ENCODE measurements around the gene GCAT.

Gene GCAT

DNA sequence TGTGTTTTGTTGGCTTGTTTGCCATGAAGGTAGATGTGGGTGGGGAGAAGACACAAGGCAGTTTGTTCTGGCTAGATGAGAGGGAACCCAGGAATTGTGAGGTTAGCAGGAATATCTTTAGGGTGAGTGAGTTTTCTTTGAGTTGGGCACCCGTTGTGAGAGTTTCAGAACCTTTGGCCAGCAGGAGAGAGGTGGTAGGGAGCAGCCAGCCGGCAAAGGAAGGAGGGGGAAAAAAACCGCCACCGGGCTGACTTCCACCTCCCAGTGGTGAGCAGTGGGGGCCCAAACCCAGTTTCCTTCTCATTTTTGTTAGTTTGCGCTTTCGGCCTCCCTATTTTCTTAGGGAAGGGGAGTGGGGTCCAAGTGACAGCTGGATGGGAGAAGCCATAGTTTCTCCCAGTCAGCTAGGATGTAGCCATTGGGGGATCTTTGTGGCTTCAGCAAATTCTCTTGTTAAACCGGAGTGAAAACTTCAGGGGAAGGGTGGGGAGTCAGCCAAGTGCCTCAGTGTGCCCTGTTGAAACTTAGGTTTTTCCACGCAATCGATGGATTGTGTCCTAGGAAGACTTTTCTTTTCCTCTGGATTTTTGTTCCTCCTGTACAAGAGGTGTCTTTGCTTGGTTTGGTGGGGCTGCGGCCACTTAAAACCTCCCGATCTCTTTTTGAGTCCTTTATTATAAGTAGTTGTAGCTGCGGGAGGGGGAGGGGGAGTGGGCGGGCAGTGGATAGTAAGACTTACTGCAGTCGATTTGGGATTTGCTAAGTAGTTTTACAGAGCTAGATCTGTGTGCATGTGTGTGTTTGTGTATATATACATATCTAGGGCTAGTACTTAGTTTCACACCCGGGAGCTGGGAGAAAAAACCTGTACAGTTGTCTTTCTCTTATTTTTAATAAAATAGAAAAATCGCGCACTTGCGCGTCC, 1.1 kb upstream of the GCAT start:
- in situ Hi-C loops (cut with HindIII; ENCODE audit: low sequenced_read_pairs): no loop called here

DNA sequence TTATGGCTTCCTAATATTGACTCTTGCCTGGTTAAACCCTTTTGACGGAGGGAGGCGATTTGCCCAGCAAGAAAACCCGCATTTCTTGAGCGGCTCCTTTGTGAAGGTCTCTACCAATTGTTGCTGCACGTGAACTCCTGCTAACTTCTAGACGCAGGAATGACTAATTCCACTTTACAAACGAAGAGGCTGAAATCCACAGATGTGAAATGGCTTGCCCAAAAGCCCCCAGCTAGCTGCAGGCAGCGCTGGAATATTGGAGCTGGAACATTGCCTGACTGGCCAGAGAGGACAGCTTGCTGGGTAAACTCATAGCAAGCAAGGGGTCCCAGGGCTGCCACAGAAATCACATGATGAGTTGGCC, 542 bp downstream of the GCAT start:
- in situ Hi-C loops (cut with HindIII; ENCODE audit: low sequenced_read_pairs): no loop called here

DNA sequence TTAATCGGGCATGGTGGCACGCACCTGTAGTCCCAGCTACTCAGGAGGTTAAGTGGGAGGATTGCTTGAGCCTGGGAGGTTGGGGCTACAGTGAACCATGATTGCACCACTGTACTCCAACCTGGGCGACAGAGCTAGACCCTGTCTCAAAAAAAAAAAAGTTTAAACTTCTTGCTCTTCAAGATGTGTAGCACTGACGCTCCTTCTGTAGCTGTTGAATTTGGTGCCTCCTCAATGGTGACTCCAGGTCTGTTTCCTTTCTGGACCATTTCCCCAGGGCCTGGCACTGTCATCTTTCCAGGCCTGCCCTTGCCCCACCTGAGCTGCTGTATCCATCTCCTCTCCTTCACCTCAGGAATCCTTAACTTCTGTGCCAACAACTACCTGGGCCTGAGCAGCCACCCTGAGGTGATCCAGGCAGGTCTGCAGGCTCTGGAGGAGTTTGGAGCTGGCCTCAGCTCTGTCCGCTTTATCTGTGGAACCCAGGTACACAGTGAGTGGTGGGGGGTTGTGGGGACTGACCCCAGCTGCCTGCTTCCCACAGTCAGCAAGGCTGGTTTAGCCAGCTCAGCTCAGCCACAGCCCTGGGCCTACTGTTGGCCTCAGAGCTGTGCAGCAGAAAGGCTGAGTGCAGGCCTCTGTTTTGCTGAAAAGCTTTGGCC, 2.1 kb downstream of the GCAT start:
- in situ Hi-C loops (cut with HindIII; ENCODE audit: low sequenced_read_pairs): loop anchor here (10.0 kb wide), 1 partner anchor 185 kb away; no protein-coding TSS in a partner anchor

DNA sequence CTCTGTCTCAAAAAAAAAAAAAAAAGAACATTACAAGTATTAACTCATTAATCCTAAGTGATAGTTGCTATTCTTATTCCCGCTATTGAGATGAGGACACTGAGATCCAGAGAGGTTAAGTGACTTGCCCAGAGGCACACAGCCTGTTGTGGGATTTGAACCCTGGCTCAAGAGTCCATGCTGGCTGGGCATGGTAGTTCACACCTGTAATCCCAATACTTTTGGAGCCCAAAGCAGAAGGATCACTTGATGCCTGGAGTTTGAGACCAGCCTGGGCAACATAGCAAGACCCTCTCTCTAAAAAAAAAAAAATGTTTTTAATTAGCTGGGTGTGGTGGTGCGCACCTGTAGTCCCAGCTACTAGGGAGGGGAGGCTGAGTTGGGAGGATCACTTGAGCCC, 4.1 kb downstream of the GCAT start:
- in situ Hi-C loops (cut with HindIII; ENCODE audit: low sequenced_read_pairs): loop anchor here (10.0 kb wide), 1 partner anchor 187 kb away; no protein-coding TSS in a partner anchor

DNA sequence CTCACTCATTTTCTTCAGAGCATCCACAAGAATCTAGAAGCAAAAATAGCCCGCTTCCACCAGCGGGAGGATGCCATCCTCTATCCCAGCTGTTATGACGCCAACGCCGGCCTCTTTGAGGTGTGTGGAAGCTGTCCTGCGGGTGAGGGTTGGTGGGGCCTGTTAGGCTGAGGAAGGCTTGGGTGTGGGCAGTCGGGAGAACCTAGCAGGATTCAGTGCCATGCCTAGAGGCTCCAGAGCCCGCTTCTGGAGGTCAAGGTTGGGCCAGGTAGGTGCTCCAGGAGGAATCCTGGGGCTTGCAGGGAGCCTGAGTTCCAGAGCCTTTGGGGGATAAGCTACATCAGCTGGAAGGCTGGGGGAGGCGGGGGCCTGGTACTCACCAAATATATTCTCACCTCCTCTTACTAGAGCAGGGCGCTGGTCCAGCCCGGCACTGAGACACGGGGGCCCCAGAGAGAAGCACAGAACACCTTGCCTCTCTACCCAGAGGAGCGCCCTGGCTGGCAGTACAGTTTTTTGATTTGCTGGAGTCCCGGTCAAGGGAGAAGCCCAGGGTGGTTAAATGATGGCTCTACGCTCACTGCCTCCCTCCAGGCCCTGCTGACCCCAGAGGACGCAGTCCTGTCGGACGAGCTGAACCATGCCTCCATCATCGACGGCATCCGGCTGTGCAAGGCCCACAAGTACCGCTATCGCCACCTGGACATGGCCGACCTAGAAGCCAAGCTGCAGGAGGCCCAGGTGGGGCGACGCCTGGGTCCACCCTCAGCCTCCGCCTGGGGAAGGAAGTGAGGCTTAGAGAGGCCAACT, 5.3 kb downstream of the GCAT start:
- in situ Hi-C loops (cut with HindIII; ENCODE audit: low sequenced_read_pairs): loop anchor here (10.0 kb wide), 1 partner anchor 188 kb away; no protein-coding TSS in a partner anchor

DNA sequence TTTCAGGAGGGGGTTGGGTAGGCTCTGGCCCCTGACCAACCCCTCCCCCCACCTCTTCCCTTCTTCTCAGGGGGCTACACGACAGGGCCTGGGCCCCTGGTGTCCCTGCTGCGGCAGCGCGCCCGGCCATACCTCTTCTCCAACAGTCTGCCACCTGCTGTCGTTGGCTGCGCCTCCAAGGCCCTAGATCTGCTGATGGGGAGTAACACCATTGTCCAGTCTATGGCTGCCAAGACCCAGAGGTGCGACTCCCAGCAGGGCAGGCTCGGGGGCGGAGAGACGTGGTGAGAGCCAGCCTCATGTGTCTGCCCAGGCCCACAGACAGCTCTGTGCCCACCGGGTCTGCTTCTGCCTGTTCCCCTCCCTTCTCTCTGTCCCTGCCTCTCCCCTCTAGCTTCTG, 7.9 kb downstream of the GCAT start:
- in situ Hi-C loops (cut with HindIII; ENCODE audit: low sequenced_read_pairs): loop anchor here (5.0 to 10.0 kb wide), 3 partner anchors 47 to 191 kb away; no protein-coding TSS in a partner anchor

DNA sequence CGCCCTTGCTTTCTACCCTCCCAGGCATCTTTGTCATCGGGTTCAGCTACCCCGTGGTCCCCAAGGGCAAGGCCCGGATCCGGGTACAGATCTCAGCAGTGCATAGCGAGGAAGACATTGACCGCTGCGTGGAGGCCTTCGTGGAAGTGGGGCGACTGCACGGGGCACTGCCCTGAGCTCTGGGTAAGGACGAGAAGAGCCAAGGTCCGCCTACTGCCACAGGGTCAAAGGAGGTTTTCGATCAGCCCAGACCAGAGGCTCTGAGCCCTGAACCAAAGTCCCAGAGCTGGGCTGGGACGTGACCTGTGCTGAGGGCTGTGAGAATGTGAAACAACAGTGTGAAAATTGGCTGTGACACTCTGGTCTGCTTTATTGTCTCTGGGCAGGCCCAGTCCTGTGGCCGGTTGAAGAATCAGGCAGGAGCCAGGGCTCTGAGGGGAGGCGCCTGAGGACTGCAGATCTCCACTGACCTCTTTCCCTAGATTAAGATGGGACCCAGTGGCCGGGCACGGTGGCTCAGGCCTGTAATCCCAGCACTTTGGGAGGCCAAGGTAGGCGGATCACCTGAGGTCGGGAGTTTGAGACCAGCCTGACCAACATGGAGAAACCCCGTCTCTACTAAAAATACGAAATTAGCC, 8.9 kb downstream of the GCAT start:
- in situ Hi-C loops (cut with HindIII; ENCODE audit: low sequenced_read_pairs): loop anchor here (5.0 to 10.0 kb wide), 3 partner anchors 46 to 192 kb away; no protein-coding TSS in a partner anchor

DNA sequence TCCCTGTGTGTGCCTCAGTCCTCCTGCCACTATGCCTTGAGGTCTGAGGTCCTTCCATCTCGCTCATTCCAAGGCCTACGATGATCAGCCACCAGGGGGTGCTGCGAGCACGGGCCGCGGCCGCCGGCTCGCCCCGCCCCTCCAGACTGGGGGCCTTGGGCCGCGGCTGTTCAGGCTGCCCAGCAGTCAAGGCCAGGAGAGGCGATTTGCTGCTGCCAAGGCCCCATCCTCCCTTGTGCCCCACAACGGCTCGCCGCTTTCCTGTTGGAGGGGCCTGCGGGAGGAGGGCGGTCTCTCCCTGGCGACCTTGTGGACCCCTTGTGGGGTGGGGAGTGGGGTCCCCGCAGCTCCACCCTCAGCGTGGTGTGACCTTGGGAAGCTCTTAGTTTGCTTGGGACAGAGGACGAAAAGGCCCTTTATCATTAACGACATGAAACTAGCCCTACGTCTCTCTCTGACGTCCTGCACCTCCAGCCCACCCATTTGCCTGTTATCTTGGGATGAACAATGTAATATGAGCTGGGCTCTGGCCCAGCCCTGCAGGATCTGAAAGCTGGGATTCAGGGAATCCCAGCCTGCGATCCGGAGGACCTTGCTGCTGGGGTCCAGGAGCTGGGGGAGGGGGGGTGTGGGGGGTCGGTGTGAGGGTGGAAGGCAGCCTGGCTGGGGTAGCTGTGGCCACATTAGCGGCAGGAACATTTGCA, 10.1 kb downstream of the GCAT start:
- in situ Hi-C loops (cut with HindIII; ENCODE audit: low sequenced_read_pairs): loop anchor here (5.0 to 10.0 kb wide), 3 partner anchors 44 to 193 kb away; no protein-coding TSS in a partner anchor

DNA sequence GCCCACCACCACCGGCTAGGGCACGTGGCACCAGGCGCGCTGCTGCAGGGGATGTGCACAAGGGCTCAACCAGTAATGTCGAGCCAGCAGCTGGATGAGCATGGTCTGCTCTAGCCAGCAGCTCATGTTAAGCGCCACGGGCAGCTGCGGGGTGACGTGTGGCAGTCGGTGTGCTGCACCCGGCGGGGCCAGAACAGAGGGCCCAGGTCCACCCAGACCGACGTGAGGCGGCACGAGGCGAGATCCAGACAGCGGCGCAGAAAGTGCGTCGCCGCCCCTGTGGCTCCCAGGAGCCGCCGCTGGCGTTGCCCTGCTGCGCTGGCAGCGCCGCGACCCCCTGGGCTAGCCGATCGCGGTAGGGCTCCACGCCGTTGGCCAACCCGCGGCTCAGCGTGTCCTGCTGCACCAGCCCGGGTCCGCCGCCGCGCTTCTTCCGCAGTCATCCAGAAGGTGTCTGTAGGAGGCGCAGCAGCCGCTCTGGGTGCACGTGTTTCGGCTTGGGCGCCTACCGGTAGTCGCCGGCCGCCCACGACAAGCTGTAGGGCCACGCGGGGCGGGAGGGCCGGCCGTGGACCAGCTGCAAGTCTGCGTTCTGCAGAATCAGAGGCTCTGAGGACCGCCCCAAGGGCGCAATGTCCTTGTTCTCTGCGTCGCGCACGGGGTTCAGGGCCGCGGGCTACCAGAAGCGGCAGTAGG, 10.8 kb downstream of the GCAT start:
- in situ Hi-C loops (cut with HindIII; ENCODE audit: low sequenced_read_pairs): loop anchor here (5.0 to 10.0 kb wide), 3 partner anchors 44 to 194 kb away; no protein-coding TSS in a partner anchor

DNA sequence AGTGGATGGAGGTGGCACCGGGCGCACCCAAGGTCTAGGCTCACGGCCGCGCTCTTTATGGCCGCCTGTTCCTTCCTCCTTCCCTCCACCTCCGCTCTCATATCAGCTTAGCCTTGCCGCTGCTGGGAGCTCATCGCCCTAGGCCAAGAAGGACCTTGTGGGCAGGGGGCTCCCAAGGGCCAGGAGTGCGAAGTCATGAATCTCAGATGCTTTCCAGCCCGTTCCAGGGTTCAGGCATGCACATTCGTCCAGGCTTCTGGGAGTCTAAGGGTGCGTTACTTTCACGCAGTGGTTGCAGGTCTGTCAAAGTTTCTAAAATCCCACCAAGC, 11.3 kb downstream of the GCAT start:
- in situ Hi-C loops (cut with HindIII; ENCODE audit: low sequenced_read_pairs): loop anchor here (5.0 to 10.0 kb wide), 3 partner anchors 43 to 194 kb away; no protein-coding TSS in a partner anchor

DNA sequence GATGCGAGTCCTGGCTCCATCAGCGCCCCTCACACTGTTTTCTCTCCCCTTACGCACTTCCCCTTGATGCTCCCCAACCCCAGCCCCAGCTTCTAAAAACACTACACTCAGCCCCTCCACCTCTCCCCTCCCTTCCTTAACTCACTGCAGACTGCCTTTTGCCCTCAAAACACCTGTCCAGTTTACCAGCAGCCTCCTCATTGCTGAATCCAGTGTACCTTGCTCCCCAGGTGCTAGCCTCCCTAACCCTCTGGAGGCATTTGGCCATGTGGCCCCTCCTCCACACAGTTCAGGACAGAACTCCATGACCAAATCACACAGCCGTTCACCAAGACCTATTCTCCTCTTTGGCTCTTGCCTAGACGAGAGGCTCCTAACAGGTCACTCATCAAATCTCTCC, 12.6 kb downstream of the GCAT start:
- in situ Hi-C loops (cut with HindIII; ENCODE audit: low sequenced_read_pairs): no loop called here

DNA sequence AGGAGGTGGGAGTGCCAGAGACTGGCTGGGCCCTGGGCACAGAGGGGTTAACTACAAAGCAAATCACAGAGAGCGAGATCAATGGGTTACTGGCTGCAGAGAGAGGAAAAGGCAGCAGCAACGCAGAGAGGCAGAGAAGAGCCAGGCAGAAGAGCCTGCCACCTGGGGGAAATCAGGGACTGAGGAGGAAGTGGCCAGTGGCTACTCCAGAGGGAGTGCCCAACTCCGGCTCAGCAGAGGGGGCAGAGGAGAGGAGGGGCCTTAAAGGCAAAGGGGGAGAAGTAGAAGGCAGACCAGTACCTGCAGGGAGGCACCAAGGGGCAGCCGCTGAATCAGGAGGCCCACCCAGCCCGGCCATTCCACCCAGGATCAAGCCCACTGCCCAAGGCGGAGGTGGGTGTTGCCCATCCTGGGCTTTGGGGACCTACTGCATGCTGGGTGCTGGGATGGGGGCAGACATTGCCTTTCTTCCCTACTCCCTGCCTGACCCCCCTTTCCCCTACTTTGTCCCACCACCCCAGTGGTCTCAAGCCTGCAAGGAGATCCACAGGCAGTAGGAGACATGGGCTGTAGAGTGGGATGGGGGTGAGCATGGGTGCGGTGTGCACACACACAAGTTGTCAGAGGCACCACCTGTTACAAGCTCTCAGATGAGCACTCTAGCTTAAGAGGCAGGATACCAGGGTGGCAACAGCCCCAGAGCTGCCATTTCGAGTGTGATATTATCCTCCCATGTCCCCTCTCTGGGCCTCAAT, 14.5 kb downstream of the GCAT start:
- in situ Hi-C loops (cut with HindIII; ENCODE audit: low sequenced_read_pairs): no loop called here

DNA sequence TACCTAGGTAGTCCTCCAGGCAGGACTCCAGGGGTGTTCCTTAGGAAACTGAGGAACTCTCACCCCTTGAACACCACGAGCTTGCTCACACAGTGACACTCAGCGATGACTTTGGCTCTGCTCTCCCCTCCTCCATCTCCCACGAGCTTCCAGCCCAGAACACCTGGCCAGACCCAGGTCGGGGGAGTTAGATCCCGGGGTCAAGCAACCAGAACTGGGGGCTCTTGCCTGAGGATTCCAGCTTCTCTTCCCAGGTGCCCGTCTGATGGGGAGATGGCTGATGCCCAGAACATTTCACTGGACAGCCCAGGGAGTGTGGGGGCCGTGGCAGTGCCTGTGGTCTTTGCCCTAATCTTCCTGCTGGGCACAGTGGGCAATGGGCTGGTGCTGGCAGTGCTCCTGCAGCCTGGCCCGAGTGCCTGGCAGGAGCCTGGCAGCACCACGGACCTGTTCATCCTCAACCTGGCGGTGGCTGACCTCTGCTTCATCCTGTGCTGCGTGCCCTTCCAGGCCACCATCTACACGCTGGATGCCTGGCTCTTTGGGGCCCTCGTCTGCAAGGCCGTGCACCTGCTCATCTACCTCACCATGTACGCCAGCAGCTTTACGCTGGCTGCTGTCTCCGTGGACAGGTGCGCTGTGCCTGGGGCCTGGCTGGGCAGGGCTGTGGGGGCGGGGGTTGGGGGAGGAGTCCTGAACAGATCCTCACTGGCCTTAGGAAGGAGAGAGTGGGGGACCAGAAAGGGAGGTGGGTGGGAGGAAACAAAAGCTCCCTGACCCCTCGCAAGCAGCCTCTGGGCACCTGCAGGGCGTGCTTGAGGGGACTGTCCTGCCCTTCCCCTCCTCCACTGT, 15.6 kb downstream of the GCAT start, which contains the start of gene GALR3:
TSS of gene GALR3 (plus strand) at position 249 of the 852 bp plus-strand sequence. CDS start at position 274, 25 bp downstream.
- in situ Hi-C loops (cut with HindIII; ENCODE audit: low sequenced_read_pairs): no loop called here

DNA sequence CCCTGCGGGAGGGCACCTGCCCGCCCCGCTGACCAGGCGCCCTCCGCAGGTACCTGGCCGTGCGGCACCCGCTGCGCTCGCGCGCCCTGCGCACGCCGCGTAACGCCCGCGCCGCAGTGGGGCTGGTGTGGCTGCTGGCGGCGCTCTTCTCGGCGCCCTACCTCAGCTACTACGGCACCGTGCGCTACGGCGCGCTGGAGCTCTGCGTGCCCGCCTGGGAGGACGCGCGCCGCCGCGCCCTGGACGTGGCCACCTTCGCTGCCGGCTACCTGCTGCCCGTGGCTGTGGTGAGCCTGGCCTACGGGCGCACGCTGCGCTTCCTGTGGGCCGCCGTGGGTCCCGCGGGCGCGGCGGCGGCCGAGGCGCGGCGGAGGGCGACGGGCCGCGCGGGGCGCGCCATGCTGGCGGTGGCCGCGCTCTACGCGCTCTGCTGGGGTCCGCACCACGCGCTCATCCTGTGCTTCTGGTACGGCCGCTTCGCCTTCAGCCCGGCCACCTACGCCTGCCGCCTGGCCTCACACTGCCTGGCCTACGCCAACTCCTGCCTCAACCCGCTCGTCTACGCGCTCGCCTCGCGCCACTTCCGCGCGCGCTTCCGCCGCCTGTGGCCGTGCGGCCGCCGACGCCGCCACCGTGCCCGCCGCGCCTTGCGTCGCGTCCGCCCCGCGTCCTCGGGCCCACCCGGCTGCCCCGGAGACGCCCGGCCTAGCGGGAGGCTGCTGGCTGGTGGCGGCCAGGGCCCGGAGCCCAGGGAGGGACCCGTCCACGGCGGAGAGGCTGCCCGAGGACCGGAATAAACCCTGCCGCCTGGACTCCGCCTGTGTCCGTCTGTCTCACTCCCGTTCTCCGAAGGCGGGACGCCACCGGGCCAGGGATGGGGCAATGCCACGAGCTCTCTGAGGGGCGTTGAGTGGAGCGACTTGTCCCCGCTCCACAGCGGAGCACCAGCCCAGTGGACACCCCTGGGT, 17.2 kb downstream of the GCAT start:
- in situ Hi-C loops (cut with HindIII; ENCODE audit: low sequenced_read_pairs): no loop called here

DNA sequence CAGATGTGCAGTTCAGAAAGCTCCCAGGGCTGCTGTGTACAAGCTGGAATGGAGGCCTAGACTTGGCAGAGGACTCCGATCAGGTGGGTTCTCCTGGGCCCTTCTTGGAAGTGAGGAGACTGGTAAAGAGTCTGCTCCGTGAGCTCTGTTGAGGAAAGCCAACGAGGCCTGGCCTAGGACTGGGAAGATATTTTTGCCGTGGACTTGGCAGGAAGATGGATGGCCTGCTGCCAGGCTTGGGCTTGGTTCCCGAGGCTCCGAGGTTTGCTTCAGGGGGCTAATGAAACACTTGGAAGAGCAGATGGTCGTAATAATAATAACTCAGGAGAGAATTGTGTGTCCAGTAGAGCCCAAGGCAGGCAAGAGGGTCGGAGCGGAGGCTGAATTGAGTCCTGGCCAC, 19.3 kb downstream of the GCAT start:
- in situ Hi-C loops (cut with HindIII; ENCODE audit: low sequenced_read_pairs): no loop called here

DNA sequence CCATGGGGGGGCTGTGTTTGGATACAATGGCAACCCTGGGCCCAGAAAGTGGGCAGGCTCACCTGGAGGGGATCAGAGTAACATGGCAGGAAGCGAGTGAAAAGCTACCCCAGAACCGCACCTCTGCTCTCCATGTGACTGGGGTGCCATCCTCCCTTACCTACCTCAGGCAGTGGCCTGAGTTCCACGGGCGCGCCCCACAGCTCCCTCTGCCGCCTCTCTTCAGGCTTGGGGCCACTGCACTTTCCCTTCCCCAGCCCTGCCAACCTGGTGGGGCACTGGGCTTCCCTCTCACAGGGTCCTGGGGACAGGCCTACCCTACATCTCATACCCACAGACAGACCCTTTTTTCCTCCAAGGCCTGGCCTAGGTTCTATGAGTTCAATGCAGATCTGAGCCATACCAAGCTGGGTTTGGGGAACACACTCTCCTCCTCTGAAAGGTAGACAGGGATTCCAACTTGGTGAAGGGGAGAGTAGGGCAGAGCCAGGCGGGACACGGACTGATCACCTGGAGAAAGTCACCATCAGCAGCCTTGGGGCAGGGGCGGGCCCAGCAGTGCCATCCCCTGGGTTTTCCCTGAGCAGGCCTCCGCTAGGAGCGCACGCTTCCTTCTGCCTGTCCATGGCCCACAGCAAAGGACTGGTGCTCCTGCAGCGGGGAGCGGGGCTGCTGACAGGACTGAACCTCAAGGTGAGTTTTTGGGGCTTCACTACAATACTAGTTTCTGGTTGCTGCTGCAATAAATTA, 22.5 kb downstream of the GCAT start:
- in situ Hi-C loops (cut with HindIII; ENCODE audit: low sequenced_read_pairs): no loop called here

All from endothelial cell of hepatic sinusoid (primary cell).